Mucosa of gallbladder (tissue), 1 donor: Measurements from ENCODE around the gene ACTG1. TPM values are rescaled to one million over a fixed set of nuclear protein-coding genes. Genes with fewer than 3 reads are reported as not detected.

Experiments
- DNase-seq: peaks from one replicate; pipeline ENCODE4 v3.0.0-alpha.2; 2020; ENCODE audit warnings: low spot score
- total RNA-seq: library from RNA; stranded (reverse); gene quantifications from one replicate; pipeline ENCODE4 v1.2.1, GENCODE V29; 2021
- donor health status: DM: no; HTN: no; CAD: no.

The ACTG1 gene
- total RNA-seq, 1 donor from 2014 or later: 2,344 TPM

GRCh38 chr17:81545160-81545949, 32.8 kb upstream of the ACTG1 start:
- DNase-seq: no peak

- no peak for DNase-seq
Observed at GRCh38 chr17:81544281-81544974, 31.8 kb upstream of the ACTG1 start.

GRCh38 chr17:81543756-81544155, 31.2 kb upstream of the ACTG1 start:
- DNase-seq: no peak

GRCh38 chr17:81543339-81543675, 30.7 kb upstream of the ACTG1 start:
- DNase-seq: no peak

GRCh38 chr17:81542431-81543338, 30.1 kb upstream of the ACTG1 start:
- DNase-seq: no peak

GRCh38 chr17:81541123-81541522, 28.5 kb upstream of the ACTG1 start:
- DNase-seq: no peak

- DNase-seq: no peak
Observed at GRCh38 chr17:81540676-81541027, 28.1 kb upstream of the ACTG1 start.

GRCh38 chr17:81539961-81540675, 27.5 kb upstream of the ACTG1 start:
- no peak for DNase-seq

GRCh38 chr17:81539571-81539900, 26.9 kb upstream of the ACTG1 start:
- DNase-seq: no peak

- no peak for DNase-seq
Observed at GRCh38 chr17:81538651-81539570, 26.3 kb upstream of the ACTG1 start.

GRCh38 chr17:81537856-81538555, 25.4 kb upstream of the ACTG1 start:
- DNase-seq: no peak

DNA sequence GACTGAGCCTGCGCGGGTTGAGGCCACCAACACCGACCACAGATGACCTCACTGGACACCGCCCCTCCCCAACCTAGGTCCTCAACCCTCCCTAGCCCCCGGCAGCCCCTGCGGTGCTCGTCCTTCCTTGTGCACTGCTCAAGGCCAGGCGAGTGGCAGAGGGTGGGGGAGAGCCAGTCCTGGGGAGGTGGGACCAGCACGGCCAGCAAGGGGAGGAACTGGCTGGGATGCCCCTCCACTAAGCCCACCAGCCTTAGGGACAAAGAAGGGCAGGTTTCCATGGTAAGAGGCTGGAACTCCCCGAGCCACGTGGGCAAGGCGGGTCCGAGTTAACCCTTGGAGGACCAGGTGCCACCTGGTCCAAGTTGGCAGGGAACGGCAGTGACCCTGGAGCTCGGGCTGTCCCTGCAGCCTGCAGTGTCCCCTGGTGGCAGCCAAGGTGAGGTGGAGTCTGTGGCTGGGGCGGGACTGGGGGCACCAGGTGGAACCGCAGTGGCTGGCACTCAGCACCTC, 24.8 kb upstream of the ACTG1 start:
- no peak for DNase-seq

DNA sequence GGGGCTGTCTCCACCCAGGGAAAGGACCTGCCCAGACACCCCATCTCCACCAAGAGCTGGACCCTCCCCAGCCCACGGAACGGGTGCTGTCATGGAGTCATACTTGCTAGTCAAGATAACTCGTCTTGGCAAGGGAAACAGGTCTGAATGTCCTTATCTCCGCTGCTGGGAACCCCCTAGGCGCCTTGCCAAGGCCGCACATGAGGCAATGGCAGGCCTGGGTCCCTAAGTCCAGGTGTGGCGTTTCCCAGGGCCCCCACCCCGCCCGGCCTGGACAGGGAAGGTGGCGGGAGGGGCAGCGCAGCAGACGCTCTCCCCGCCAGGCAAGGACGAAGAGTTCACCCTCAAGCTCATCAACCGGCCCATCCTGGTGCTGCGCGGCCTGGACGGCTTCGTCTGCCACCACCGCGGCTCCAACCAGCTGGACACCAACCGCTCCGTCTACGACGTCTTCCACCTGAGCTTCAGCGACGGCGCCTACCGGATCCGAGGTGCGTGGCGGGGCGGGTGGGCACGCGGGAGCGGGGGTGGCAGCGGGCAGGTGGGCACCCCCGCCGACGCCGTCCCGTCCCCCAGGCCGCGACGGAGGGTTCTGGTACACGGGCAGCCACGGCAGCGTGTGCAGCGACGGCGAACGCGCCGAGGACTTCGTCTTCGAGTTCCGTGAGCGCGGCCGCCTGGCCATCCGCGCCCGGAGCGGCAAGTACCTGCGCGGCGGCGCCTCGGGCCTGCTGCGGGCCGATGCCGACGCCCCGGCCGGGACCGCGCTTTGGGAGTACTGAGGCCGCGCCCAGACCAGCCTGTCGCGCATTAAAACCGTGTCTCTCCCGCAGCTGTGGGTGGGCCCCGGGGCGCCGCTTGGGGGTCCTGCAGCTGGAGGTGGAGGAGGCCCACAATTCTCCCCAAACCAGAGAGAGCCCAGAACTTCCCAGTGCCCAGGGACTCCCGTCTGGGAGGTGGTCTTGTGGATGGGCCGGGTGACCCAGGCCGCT, 24.0 kb upstream of the ACTG1 start:
- no peak for DNase-seq

DNA sequence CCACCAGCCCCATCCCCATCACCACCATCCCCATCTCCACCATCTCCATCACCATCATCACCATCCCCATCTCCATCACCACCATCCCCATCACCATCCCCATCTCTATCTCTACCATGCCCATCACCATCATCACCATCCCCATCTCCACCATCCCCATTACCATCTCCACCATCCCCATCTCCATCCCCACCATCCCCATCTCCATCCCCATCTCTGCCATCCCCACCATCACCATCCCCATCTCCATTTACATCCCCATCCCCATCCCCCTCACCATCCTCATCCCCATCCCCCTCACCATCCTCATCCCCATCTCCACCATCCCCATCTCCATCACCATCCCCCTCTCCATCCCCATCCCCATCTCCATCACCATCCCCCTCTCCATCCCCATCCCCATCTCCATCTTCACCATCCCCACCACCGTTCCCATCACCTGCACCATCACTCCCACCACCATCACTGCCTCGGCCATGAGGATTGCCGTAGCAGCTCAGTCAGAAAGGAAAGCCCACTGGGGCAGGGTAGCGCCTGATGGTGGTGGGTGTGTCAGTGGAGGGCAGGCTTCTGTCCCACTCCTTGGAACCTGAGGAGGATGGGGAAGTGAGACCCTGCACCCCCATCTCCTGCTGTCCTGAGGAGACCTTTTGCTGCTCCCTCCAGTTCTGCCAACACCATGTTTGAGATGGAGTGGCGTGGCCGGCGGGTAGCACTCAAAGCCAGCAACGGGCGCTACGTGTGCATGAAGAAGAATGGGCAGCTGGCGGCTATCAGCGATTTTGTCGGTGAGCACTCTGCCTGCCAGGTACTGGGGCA, 23.1 kb upstream of the ACTG1 start:
- DNase-seq: no peak

DNA sequence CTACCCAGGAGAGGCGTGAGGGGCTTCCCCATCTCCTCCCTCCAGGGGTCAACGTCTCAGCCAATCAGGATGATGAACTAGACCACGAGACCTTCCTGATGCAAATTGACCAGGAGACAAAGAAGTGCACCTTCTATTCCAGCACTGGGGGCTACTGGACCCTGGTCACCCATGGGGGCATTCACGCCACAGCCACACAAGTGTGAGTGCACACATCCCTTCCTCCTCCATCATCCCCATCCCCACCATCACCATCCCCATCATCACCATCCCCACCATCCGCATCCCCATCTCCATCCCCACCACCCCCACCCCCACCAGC, 22.4 kb upstream of the ACTG1 start:
- no peak for DNase-seq

GRCh38 chr17:81534157-81535006, 21.8 kb upstream of the ACTG1 start:
- DNase-seq: no peak
